Left ventricle myocardium superior (tissue), 1 donor: ENCODE data around the gene TBC1D9. TPM values are rescaled to one million over a fixed set of nuclear protein-coding genes. Genes with fewer than 3 reads are reported as not detected.

Experiments
- ATAC-seq: fragments of 200-7000 bp; cut with Tn5 transposase; one replicate; pipeline ENCODE4 v1.9.1; 2020; ENCODE audit warnings: mild to moderate bottlenecking, moderate library complexity
- DNase-seq: peaks from one replicate; pipeline ENCODE4 v3.0.0-alpha.2; 2020
- intact Hi-C: fragments of 100-400 bp; cut with micrococcal nuclease; formaldehyde crosslinking; loops from one replicate; pipeline ENCODE4 v1.11.0; 2022
- total RNA-seq: library from RNA; stranded (reverse); fragmentation: NEBNext Ultra II Directional; extraction: Animal tissue kit (Norgen Biotek cat#: 25700); gene quantifications from one replicate; pipeline ENCODE4 v1.2.1, GENCODE V29; 2021
- donor health status: DM: no; HTN: yes; CAD: no; lungs with severe emphysema.

The TBC1D9 gene
- total RNA-seq, 1 donor from 2014 or later: 12.8 TPM

- intact Hi-C loops: no loop called here
- no peak for ATAC-seq
- DNase-seq: no peak
Observed at GRCh38 chr4:140600408-140600807, 155.8 kb downstream of the TBC1D9 start.

- no peak for DNase-seq
- ATAC-seq: peak; percentile 66
- intact Hi-C loops: no loop called here
Observed at GRCh38 chr4:140595065-140595464, 161.1 kb downstream of the TBC1D9 start.

- intact Hi-C loops: no loop called here
- ATAC-seq (no peak), DNase-seq (no peak)
Observed at GRCh38 chr4:140584439-140584838, 171.7 kb downstream of the TBC1D9 start.

DNA sequence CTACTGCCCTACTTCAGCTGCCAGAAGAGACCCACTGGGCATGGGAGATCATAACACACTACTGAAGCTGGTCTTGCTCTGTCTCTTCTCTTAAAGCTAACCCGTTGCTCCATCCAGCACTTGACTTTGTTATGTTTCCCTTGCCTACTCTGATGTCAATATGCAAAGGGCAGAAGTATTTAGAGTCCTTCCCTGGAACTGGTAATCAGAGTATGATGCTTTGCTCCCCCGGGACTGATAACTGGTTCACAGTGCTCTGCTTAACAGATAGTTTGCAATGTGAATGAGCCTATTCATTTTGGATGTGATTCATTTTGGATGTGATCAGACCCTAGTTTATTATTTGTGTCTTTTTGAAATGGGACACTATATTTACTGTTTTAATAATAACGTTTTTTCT lies 175.1 kb downstream of the TBC1D9 start:
- intact Hi-C loops: no loop called here
- ATAC-seq: no peak

DNA sequence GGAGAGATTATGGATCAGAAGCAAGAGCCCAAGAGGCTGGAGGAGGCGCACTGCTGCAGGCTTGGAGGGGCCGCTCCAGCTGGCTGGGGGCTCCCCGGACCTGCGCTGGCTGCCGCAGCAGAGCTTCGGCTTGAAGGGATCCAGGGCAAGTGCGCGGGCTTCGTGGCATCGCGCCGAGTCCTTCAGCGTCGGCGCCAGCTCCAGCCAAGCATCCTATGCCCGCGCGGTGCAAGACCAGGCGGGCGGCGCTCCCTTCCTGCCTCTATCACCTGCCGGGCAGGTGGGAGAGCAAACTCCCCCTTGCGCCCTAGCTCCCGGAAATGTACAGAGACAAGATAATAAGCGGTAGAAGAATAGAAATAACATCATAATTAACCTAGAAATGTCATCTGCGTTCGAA lies 176.9 kb downstream of the TBC1D9 start:
- intact Hi-C loops: no loop called here
- DNase-seq: no peak
- ATAC-seq: no peak

More for the DNA sequence above, 175.1 kb downstream of the TBC1D9 start:
- no peak for DNase-seq

- DNase-seq: no peak
- ATAC-seq: no peak
- intact Hi-C loops: no loop called here
Observed at GRCh38 chr4:140575489-140575888, 180.7 kb downstream of the TBC1D9 start.

DNA sequence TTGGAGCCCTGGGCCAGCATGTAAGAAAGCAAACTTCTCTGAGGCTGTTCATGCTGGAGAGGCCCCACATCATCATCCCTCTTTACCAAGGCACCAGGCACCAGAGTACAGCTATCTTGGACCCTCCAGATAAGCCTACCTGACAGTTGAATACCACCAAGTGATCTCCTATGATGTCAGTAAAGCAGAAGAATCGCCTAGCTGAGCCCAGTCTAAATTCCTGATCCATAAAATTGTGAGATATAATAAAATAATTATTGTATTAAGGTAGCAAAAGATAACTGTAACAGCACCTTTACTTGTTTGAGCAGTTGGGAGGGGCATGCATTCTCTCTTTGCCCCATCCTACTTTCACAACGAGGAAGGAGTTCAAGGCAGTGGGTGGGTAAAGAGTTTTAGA lies 184.6 kb downstream of the TBC1D9 start:
- intact Hi-C loops: no loop called here
- DNase-seq (no peak), ATAC-seq (no peak)

Other genes with a start within 250 kb of the TBC1D9 start
- 15.6 TPM for gene ELMOD2, start 232.2 kb downstream of the TBC1D9 start, total RNA-seq
- not detected for gene UCP1, start 187.4 kb downstream of the TBC1D9 start, total RNA-seq